ENCODE results near the gene MGME1.
"Not testable (repeated sequence)": the region's sequence is repeated elsewhere in the genome, so short reads cannot be mapped to it uniquely, and the experiment has no call there.

The MGME1 gene

DNA sequence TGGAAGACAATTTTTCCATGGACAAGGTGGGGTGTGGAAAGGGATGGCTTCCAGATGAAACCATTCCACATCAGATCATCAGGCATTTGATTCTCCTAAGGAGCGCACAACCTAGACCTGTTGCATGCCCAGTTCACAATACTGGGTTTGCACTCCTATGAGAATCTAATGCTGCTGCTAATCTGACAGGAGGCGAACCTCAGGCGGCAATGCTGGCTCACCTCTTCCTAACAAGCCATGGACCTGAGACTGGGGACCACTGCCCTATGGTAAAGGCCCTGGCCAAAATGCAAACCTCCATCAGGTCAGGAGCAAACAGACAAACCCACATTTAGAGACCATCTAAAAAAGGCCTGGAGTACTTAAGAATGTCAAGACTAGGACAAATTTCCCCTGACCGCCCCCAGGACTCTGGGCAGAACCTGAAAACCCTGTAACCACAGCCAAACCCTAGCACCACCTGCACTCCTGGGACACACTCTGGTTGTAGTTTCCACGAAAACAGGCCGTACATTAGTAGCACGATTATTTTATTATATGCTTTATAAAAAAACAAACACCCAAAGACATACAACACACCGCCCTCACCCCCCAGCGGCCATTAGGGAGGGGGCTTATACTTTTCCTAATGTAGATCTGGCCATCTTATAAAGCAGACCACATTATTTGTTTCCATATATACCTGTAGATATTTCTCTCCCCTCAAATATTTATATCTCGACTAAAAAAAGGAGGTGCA is 27.6 kb upstream of the MGME1 start:
- DNase-seq = no peak

DNA sequence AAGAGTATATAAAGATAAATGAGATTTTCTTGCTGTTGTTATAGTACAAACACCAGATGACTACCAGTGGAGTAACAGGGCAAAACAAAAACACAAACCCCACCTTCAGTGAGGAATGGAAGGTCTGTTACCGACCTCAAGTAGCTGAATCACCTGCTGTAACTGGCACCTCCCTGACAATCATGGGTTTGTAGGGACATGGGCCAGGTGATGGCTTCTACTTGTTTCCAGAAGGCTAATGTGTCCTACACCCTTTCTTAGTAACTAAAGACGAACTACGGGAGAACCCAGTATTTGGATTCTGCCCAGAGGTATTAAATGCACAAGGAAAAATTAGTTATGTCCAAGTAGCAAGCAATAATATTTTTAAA is 27.0 kb upstream of the MGME1 start:
- no peak for DNase-seq

DNA sequence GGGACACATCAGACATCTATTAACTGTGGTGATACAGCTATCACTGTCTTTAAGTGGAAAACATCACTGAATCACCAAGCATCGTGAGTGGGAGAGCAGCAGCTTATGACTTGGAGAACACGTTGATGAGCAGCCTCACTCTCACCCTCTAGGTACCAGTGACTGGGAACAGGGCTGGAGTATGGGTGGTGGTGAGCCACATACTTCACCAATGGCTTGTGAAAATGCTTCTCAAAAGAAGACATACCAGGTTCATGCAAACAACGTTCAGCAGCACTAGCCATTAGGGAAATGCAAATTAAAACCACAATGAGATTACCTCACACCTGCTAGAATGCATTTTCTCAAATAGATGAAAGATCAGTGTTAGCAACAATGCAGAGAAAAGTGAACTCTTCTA is 25.5 kb upstream of the MGME1 start:
- no peak for DNase-seq

DNA sequence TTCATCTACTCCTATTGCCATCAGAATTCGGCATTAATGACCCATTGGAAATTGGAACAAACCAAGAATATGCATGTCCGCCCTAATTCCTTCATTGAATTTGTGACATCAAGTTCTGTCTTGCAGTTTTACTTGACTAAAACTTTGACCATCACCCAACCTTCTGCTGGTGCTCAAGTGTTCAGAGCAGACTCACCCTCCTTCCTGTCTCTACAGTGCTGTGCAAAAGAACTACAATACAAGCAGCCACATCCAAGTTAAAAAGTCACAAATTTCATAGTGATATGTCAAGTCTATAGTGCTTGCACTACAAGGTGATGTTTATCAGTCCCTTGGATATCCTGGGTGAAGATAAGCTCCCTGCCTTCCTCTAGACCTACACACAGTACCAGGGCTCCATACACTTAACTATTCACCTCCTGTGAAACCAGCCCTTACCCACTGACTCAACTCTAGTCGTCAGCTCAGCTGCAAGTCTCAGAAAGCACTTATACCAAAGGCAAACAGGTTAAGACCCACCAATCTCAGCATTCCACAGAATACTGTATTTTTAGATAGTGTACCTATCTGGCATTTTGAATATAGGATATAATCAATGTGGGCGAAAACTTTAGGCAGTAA is 23.9 kb upstream of the MGME1 start:
- DNase-seq = no peak

DNA sequence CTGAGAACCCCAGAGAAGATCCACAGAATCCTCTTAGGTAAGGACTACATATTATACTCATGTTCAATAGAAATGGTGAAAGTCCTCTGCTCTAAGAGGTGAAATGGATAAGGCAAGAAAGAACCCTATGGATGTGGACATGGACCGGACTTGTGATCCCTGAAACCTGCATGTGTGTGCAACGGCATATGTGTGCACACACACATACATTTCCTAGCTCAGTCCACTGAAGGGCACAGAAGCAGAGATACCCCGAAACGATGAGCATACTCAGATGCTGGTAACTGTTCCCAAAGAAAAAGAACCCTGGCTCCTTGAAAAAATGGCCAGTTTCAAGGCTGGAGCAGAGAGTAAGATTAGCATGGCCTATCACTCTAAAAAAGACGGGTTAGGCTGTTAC is 22.8 kb upstream of the MGME1 start:
- DNase-seq = no peak

DNA sequence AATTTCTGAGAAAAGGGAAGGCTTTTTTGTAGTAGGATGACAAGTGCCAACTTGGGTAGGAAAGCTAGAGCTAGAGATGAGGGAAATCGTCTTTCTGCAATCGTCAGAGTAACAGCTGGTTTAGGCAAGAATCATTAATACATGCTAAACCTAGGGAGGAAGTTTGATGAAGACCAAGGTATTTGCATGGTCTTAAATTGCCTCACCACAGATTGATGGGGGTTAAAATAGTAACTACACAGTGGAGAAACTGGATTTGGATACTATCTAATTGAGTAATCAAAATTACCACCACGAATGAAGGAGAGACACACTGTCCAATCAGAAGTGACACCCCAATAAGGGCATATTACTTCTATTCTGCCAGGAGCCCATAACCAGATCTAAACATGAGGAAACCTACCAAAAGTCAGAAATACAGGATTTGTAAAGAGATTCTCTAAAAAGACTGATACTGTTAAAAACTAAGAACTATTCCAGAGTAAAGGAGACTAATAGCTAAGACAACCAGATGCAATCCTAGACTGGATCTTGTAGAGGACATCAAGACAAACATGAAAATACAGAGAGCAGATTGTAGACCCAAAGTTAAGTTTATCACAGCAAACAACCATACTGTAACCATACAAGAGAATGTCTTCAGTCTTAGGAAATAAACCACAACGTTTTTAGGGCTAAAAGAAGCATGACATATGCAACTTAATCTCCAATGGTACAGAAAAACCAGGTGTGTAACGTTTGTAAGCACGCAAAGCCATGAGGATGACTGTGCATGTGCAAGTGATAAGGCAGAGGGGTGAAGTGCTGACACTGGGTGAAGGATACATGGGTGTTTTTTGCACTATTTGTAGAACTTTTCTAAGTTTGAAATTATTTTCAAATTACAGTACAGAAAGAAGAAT is 22.0 kb upstream of the MGME1 start:
- DNase-seq = no peak

DNA sequence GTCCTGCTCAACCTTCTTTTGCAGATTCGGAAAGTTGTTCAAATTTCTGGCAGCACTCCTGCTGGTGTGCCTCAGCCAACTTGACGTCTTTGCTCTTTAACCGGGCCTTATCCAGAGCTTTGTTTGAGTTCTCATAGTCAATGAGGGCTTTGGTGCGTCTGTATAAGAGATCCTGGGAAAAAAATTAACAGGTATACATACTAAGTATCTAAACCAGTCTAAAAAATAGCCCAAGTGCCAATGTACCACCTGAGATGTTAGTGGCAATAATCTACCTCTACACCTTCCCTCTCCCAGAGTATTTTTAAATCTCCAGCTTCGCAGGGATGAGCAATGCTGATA is 21.4 kb upstream of the MGME1 start:
- no peak for DNase-seq

DNA sequence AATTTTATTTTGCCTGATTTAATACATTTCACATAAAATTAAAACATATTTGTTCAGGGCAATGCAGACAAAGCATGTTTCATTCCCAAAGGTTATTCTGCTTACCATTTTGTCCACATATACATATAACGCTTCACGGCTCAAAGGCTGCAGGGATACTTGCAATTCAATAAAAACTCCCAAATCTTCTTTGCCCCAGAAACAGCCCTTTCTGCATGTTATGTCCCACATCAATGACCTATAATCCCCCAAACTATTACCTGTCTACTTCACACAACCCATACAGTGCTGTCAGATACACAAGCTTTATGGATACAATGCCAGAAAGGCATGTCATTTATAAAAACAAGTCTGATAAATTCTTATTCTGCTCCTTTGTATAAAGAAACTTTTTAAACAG is 20.4 kb upstream of the MGME1 start:
- no peak for DNase-seq

DNA sequence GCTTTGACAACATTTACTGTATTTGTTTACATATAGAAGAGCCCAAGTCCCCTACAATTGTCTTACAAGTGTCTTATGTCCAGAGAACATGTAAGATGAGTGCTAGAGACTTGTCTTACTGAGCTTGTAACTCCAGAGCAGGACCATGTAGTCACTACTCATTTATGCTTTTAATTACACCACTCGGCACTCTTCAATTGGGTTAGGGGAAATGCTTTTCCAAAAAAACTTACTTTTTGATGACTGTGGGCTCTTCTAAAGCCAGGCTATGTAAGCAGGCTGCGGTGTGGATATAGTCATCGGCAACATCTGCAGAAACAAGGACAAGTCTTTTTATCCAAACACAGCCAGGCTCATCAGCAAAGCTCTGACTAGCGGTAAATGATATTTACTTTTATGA is 18.9 kb upstream of the MGME1 start:
- no peak for DNase-seq

DNA sequence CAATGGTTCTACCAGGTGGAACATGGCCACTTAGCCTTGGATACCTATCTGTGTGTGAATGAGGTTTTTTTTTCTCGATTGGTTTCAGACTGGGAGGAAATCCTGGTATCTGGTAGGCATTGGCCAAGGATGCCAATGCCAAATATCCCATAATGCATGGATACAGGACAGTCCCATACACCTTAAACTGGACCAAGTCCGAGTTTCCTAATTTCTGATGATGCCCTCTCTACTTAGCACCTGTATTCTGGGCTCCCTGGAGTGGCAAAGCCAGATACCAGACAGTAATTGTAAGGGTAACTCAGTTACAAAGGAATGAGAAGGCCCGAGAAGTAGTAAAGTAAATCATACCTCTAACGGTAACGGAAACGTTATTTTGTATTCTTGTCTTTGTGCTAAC is 18.1 kb upstream of the MGME1 start:
- DNase-seq = no peak

DNA sequence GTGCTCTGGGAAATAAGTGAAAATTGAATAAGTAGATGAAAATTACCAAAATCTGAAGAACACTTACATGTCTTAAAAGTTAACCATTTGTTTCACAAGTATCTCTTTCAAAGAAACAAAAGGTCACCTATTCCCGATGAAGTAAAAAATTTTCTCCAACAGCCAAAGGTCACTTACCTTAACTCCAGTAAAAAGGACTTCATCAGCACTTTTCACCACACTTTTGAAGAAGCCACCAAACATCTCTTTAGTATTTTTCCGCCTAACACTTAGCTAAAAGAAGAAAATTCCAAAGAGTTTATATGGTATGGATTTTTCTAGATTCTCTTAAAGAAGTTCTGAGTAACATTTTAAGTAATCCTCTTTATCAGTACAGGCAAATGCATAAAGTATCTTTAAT is 17.5 kb upstream of the MGME1 start:
- no peak for DNase-seq

DNA sequence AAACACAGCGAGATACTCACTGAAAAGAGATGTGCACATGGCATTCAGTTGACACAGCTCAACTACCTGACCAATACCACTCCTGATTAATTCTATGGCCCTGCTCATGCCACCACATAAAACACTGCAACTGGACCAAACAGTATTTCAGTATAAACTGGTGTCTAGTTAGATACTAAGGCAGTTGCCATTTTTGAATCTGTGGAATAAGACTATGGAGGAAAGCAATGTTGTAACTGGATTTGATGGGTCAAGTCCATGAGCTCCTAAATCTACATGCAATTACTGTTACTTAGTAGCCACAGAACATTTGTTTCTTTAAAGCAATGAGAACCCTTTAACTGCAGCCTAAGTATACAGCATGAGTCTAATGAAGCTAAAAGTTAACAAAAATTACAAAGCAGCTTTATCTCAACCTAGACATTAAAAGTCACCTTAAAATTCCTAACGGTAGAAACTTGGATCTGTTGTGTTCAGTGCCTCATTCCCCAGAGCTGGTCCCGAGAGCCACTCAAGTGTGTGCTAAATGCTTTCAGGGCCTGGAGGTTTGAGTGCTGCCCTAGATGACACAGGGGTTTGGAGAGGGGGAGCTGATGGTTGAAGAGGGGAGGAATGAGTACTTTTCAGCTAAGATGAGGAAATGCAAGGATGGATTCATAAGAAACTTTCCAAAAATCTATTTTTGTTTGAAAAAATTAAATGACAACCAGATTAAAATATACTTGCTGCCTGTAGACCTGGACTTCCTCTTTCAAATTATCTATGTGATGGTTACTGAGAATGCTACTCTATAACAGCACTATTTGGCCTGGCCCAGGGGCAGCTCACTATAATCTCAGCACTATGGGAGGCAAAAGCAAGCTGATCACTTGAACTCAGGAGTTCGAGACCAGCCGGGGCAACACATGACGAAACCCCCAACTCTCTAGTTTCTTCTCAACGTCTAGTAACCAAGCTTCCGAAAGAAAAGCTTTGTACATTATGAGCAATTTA is 15.8 kb upstream of the MGME1 start:
- no peak for DNase-seq

DNA sequence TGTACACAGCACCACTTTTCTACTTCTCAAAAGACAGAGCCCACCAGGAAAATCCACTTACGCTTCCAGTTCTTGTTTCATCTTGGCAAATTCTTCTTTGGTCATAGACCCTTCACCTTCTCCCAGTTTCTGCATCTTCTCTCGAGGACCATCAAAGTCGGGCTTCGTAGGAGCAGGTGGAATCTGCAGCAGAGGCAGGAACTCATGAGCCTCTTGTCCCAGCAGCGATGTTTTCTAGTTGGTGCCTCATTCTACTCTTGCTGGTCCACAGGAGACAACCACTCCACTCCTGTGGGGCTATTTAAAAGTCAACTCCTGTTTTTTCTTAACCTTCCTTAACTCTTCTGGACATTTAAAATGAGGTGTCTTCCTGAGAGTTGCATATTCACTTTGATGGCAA is 14.9 kb upstream of the MGME1 start:
- no peak for DNase-seq

DNA sequence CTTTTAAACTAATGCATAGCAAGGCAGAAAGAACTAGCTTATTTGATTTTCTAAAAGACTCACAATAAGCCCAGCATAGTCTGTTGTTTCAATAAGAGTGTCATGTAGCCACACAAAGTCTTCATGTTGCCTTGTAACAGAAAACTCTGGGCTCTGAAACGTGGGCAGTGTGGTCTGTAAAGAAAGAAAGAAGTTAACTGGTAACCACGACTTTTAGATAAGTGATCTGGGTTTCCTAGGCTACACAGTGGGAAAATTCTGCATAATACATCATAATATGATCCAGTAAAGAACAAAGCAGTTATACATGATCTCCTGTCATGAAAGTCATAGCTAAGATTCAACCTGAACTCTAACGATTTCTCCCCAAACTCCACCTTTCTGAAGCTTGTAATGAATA is 13.5 kb upstream of the MGME1 start:
- DNase-seq = no peak

DNA sequence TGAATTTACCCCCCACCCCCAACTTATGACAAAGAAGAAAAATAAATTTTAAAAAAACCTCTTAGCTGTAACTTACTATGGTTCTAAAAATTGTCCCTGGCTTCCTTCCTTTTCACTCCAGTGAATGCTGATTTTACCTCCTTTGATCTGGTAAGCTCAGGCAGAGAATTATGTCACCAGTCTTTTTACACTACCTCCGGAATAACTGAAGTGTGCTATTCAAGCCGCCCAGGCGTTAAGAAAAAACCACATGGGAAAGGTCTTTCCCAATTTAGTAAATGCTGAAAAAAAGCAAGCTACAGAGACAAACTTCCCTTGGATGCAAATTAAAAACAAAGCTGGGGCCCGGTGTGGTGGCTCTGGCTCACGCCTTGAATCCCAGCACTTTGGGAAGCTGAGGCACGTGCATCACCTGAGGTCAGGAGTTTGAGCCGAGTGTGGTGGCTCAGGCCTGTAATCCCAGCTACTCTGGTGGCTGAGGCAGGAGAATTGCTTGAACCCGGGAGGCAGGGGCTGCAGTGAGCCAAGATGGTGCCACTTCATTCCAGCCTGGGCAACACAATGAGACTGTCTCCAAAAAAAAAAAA is 12.6 kb upstream of the MGME1 start:
- DNase-seq = no peak

DNA sequence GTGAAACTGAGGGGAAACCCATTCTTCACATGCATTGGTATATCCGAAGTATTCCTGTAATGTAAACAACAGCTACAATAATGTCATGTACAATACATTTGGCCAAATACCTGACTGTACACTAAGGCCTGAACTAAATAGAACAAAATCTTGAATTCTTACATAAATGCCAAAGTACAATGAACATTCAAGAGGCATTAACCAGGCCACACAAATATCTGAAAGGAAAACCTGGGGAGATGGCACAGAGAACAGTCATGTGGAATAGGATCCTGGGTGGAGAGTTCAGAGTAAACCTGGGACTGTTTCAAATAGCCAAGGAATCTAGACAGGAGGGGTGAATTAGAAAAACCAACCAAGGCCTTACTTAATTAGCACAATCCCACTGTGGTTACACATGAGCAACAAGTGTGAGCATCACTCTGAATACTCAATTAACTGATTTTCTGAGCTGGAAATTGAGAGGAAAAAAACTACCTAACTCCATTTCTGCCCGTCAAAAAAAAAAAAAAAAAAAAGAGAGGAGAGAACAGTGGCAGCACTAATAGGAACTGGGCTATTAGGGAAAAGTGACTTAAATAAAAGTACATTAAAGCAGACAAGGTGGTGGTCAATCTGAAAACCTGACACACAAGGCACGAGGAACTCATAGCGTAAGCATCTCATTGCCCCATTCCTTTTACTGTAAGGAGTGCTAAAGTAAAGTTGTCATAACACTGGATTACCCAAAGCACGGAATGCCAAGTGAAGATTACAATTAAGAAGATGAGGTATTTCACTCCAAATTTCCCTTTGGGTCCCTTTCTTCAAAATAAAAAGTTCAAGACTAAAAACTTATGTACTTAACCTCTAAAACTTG is 11.1 kb upstream of the MGME1 start:
- no peak for DNase-seq

DNA sequence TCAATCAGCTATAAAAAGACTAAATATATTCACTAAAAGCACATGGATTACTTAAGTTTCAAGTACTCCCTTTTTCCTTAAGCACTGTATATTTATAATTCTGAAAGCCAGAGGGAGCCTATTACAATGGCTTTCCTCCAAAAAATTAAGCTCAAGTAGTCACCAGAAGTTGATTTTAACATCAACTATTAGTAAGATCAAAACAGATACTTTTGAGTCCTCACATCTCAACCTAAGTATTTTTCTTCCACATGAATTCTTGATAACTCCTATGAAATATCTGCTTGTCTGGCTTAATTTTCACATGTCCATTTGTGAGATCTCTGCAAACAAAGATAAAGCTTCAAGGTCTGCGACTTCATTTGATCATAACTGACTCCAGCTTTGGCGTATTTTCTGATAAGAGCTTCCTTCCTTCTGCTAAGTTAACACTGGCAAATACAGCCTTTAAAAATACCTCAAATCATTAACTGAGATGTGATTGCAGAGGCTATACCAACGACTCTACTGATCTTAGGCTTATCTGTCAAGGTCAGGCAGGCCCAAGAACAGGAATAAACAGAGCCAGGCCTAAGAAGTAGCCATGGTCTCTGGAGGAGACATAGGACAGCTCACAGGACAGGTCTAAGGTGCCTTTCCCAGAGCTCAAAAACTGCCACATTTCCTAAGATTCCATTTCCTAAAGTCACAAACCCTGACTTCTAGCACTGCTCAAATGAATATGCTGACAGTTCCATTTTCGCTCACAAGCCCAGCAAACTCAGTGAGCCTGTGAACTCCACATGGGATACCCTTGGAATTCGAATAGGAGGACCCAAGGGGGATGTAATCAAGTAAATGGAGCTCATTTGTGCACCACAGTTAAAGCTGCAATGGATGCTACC is 10.2 kb upstream of the MGME1 start:
- DNase-seq = no peak

DNA sequence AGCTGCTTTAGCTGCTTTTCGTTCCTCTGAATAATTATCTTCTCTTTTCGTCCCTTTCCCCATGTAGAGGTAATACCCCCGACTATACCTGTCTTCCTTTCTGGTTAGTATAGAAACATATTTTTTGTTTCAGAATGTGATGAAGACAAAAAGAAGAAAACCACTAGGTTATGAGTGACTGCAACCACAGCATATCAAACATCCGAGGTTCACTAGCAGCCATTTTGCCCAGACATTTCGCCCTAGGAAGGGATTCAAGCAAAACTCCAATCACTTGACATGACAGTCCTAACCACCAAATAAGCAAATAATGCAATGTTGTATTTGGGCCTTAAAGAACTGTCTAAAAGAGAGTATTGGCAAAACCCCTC is 9.6 kb upstream of the MGME1 start:
- no peak for DNase-seq

DNA sequence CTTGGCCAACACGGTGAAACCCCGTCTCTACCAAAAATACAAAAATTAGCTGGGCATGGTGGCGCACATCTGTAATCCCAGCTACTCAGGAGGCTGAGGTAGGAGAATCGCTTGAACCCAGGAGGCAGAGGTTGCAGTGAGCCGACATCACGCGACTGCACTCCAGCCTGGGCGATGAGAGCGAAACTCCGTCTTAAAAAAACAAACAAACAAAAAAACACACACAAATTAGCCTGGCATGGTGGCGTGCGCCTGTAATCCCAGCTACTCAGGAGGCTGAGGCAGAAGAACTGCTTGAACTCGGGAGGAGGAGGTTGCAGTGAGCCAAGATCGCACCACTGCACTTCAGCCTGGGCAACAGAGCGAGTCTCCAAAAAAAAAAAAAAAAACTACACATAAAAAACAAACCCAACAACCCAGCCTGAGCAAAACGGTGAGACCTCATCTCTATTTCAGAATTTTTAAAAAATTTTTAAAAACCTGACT is 8.4 kb upstream of the MGME1 start:
- not testable (repeated sequence) for DNase-seq

DNA sequence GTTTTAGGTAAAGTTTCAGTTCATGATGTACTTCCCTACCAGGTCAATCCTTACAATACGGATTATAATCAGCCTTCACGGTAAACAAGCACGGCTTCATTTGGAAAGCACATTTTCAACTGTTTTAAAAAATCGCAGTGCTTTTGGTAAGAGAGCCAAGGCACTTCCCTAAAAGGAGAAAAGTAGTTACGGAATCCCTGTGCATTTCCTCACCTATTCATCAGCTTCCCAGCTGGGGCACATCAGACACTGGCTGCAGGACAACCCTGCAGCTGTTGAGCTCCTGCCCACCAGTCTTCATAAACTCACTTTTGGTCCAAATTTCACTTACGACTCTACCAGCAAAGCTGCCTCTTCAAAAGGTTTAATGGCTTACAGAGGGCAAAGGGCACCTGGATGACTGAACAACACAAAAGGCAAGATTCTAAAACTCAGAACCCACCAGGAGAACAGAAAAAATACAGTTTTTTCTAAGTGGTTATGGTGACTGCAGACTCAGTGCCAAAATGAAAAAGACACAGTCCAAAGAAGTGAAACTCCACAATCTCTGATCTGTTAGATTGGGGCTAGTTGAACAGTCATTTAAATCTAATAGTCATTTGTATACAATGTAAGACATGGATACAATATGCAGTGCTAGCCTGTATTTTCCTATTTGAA is 7.8 kb upstream of the MGME1 start:
- DNase-seq = no peak
